ENCODE data around the gene SYNGAP1. TPM values are rescaled to one million over a fixed set of nuclear protein-coding genes. Genes with fewer than 3 reads are reported as not detected.

SYNGAP1 gene
- total and polyA plus RNA-seq, 4 donors = 0.32 to 1.8 (median 1.1) TPM

DNA sequence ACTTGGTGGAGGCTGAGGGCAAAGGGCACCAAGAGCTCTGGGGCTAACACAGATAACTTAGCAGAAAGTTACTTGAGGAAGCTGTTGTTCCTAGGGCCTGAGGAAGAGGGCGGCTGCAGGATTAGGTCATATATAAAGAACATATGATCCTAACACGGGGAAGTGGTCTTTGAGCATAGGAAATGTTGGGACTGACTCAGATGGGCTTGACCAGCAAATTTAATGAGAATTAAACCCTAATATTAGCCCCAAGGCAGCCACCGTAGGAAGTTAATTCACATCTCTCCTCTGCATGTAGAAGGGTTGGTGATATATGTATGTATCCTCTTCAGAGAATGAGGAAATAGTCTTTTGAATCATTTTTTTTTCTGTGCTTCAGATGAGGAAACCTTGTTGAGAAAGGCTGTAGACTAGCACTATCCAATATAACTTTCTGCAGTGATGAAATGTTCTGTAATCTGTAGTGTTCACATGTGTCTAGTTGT is 25.3 kb downstream of the SYNGAP1 start (continued):
- TF ChIP-seq RXRA (IDR thresholded peaks at IDR 0.05) = no peak
- TF ChIP-seq JUND (IDR thresholded peaks at IDR 0.05) = no peak
- TF ChIP-seq TAF1 (conservative IDR thresholded peaks at IDR 0.05) = no peak
- TF ChIP-seq RAD21 (IDR thresholded peaks at IDR 0.05) = no peak
- TF ChIP-seq HNF4A (conservative IDR thresholded peaks at IDR 0.05) = no peak
- no peak for TF ChIP-seq HNF4G (IDR thresholded peaks at IDR 0.05)
- TF ChIP-seq SP1 (IDR thresholded peaks at IDR 0.05) = no peak

GRCh38 chr6:33446356-33446755 is 26.5 kb downstream of the SYNGAP1 start:
- TF ChIP-seq RXRA (IDR thresholded peaks at IDR 0.05) (no peak), RAD21 (IDR thresholded peaks at IDR 0.05) (no peak), ATF3 (IDR thresholded peaks at IDR 0.05) (no peak), ZBTB33 (IDR thresholded peaks at IDR 0.05) (no peak), EGR1 (IDR thresholded peaks at IDR 0.05; ENCODE audit: low read depth in 2 of 2) (no peak)
- TF ChIP-seq, protein P1, sequence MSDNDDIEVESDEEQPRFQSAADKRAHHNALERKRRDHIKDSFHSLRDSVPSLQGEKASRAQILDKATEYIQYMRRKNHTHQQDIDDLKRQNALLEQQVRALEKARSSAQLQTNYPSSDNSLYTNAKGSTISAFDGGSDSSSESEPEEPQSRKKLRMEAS (IDR thresholded peaks at IDR 0.05) = no peak
- TF ChIP-seq, protein P2, sequence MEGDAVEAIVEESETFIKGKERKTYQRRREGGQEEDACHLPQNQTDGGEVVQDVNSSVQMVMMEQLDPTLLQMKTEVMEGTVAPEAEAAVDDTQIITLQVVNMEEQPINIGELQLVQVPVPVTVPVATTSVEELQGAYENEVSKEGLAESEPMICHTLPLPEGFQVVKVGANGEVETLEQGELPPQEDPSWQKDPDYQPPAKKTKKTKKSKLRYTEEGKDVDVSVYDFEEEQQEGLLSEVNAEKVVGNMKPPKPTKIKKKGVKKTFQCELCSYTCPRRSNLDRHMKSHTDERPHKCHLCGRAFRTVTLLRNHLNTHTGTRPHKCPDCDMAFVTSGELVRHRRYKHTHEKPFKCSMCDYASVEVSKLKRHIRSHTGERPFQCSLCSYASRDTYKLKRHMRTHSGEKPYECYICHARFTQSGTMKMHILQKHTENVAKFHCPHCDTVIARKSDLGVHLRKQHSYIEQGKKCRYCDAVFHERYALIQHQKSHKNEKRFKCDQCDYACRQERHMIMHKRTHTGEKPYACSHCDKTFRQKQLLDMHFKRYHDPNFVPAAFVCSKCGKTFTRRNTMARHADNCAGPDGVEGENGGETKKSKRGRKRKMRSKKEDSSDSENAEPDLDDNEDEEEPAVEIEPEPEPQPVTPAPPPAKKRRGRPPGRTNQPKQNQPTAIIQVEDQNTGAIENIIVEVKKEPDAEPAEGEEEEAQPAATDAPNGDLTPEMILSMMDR (IDR thresholded peaks at IDR 0.05; ENCODE audit: low read depth, low read length, missing input control) = no peak
- H3K27ac ChIP-seq (ENCODE audit: low read depth in 1 of 2, low read length in 2 of 2) = no peak overlapping the region
- H3K4me1 ChIP-seq (ENCODE audit: control insufficient read depth in 4 of 4, insufficient read depth in 4 of 4, low read length in 3 of 4) = no peaks in the 10 kb centered on the region
- no peak overlapping the region for H3K9ac ChIP-seq (ENCODE audit: low read depth in 1 of 2, low read length in 2 of 2)
- no peaks in the 10 kb centered on the region for H3K27me3 ChIP-seq (ENCODE audit: control insufficient read depth in 4 of 4, insufficient read depth in 4 of 4, low read length in 3 of 4)
- H3K36me3 ChIP-seq (ENCODE audit: control insufficient read depth in 4 of 4, insufficient read depth in 3 of 4, low read depth in 1 of 4, low read length in 3 of 4) = no peaks in the 10 kb centered on the region
- H3K9me3 ChIP-seq (ENCODE audit: control insufficient read depth in 4 of 4, low read length in 3 of 4) = no peaks in the 10 kb centered on the region
- 93% methylated on average over 10 of the region's 10 CpGs for WGBS
- DNase-seq (ENCODE audit: low spot score) = no peak
- no peak overlapping the region for H3K4me3 ChIP-seq (ENCODE audit: low read depth in 1 of 3, low read length in 3 of 3)

DNA sequence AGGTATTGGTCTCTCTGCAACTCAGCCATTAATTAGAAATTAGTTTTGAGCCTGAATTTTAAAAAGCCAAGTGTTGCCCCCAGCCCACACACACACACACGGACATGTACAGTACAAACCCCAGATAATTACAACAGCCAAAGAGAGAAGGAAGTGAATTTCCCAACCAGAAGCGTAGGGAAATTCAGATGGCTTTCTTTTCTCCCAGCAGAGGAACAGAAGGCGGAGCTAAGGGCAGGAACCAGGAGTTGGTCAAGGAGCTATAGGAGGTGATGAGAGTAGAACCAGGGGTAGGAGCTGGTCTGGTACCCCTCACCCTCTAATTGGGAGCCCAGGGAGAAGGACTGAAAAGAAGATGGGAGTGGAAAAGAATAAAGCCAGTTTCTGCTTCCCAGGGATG is 30.6 kb downstream of the SYNGAP1 start:
- Histone ChIP-seq H3K27ac (ENCODE audit: low read depth in 1 of 2, low read length in 2 of 2) (no peak overlapping the region), H3K27me3 (ENCODE audit: control insufficient read depth in 4 of 4, insufficient read depth in 4 of 4, low read length in 3 of 4) (no peaks in the 10 kb centered on the region), H3K36me3 (ENCODE audit: control insufficient read depth in 4 of 4, insufficient read depth in 3 of 4, low read depth in 1 of 4, low read length in 3 of 4) (no peaks in the 10 kb centered on the region), H3K9ac (ENCODE audit: low read depth in 1 of 2, low read length in 2 of 2) (no peak overlapping the region), H3K4me1 (ENCODE audit: control insufficient read depth in 4 of 4, insufficient read depth in 4 of 4, low read length in 3 of 4) (peaks cover 4 to 12% (median 8%) of the 10 kb centered on the region in 4 donors), H3K9me3 (ENCODE audit: control insufficient read depth in 4 of 4, low read length in 3 of 4) (no peaks in the 10 kb centered on the region), H3K4me3 (ENCODE audit: low read depth in 1 of 3, low read length in 3 of 3) (no peak overlapping the region)
- TF ChIP-seq RXRA (IDR thresholded peaks at IDR 0.05) (no peak), ATF3 (IDR thresholded peaks at IDR 0.05) (no peak), GABPA (IDR thresholded peaks at IDR 0.05 in 1 of 2, conservative IDR thresholded peaks at IDR 0.05 in 1 of 2) (no peak)
- no peak for DNase-seq (ENCODE audit: low spot score)
- whole genome bisulfite sequencing = 77% methylated on average over 3 of the region's 3 CpGs

Data from liver (tissue), 9 donors.